Measurements from ENCODE around the gene CNTNAP1.

CNTNAP1 gene

GRCh38 chr17:42683407-42684034 is 1.2 kb downstream of the CNTNAP1 start:
- Histone ChIP-seq H3K27ac (replicated peaks) (no peak overlapping the region), H3K4me3 (replicated peaks; ENCODE audit: insufficient read depth, low read length) (no peak overlapping the region), H3K27me3 (ENCODE audit: insufficient read depth, poor library complexity, severe bottlenecking) (peaks cover 23% of the 10 kb centered on the region)
- DNase-seq (ENCODE audit: low read depth in 1 of 2, low spot score in 1 of 2) = no peak
- TF ChIP-seq REST (IDR thresholded peaks at IDR 0.05; ENCODE audit: insufficient replicate concordance, low read depth) = no peak

GRCh38 chr17:42684929-42685556 is 2.7 kb downstream of the CNTNAP1 start:
- TF ChIP-seq POLR2AphosphoS5 (IDR thresholded peaks at IDR 0.05; ENCODE audit: low read depth) = no peak
- TF ChIP-seq CTCF (IDR thresholded peaks at IDR 0.05; ENCODE audit: insufficient read depth, low read length) = no peak
- TF ChIP-seq GABPA (IDR thresholded peaks at IDR 0.05; ENCODE audit: low read depth) = no peak
- no peak for TF ChIP-seq REST (IDR thresholded peaks at IDR 0.05; ENCODE audit: insufficient replicate concordance, low read depth)
- no peak for TF ChIP-seq SPI1 (IDR thresholded peaks at IDR 0.05; ENCODE audit: borderline replicate concordance, low read depth)

DNA sequence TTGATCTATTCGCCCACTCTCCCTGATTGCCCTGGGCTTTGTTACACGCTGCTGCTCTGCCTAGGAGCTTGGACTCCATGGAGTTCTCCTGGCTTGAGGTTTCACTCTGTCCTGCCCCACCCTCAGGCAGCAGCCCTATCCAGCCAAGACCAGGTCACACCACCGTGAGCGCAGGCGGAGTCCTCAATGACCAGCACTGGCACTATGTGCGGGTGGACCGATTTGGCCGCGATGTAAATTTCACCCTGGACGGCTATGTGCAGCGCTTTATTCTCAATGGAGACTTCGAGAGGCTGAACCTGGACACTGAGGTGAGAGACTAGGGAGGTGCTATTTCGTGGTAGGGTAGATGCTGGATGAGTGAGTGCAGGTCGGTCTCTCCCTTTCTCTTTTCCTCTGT is 3.5 kb downstream of the CNTNAP1 start:
- peaks cover 23% of the 10 kb centered on the region for H3K27me3 ChIP-seq (ENCODE audit: insufficient read depth, poor library complexity, severe bottlenecking)
- H3K4me3 ChIP-seq (replicated peaks; ENCODE audit: insufficient read depth, low read length) = no peak overlapping the region
- no peak for DNase-seq (ENCODE audit: low read depth in 1 of 2, low spot score in 1 of 2)
- TF ChIP-seq GABPA (IDR thresholded peaks at IDR 0.05; ENCODE audit: low read depth) (no peak), POLR2AphosphoS5 (IDR thresholded peaks at IDR 0.05; ENCODE audit: low read depth) (no peak), REST (IDR thresholded peaks at IDR 0.05; ENCODE audit: insufficient replicate concordance, low read depth) (no peak), SPI1 (IDR thresholded peaks at IDR 0.05; ENCODE audit: borderline replicate concordance, low read depth) (no peak), CTCF (IDR thresholded peaks at IDR 0.05; ENCODE audit: insufficient read depth, low read length) (no peak)
- H3K27ac ChIP-seq (replicated peaks) = no peak overlapping the region

More at GRCh38 chr17:42684929-42685556, 2.7 kb downstream of the CNTNAP1 start:
- no peak for DNase-seq (ENCODE audit: low read depth in 1 of 2, low spot score in 1 of 2)
- H3K4me3 ChIP-seq (replicated peaks; ENCODE audit: insufficient read depth, low read length) = no peak overlapping the region
- no peak overlapping the region for H3K27ac ChIP-seq (replicated peaks)
- peaks cover 23% of the 10 kb centered on the region for H3K27me3 ChIP-seq (ENCODE audit: insufficient read depth, poor library complexity, severe bottlenecking)
